PFSK-1 (cell line): ENCODE results near the gene GPC6.

ENCODE experiments used
- FOXP2 ChIP-seq: optimal IDR thresholded peaks from 2 replicates; pipeline ENCODE3; 2011; ENCODE audit warnings: borderline replicate concordance, control low read depth, inconsistent platforms; ENCODE audit not compliant: insufficient read depth; ENCODE audit errors: extremely low read length, extremely low read depth
- POLR2AphosphoS5 ChIP-seq: IDR thresholded peaks from 2 replicates; pipeline ENCODE4 v1.6.1; 2012; ENCODE audit warnings: low read depth, mild to moderate bottlenecking, control low read depth, low read length, moderate library complexity
- SIN3A ChIP-seq: IDR thresholded peaks from 2 replicates; pipeline ENCODE4 v1.6.1; 2012; ENCODE audit warnings: mild to moderate bottlenecking, low read length, moderate library complexity, borderline replicate concordance; ENCODE audit not compliant: insufficient read depth
- TAF1 ChIP-seq: IDR thresholded peaks from 2 replicates; pipeline ENCODE4 v1.6.1; 2012; ENCODE audit warnings: low read length, control low read depth, borderline replicate concordance; ENCODE audit not compliant: insufficient read depth
- TF ChIP-seq, protein P1 (sequence below), 2 experiments: IDR thresholded peaks; 2 replicates each; pipeline versions ENCODE4 v1.6.1 to v1.8.0; 2011 to 2012; ENCODE audit warnings: low read depth in 2 of 2, low read length in 2 of 2, control low read depth in 1 of 2, inconsistent platforms in 1 of 2, mild to moderate bottlenecking in 1 of 2, moderate library complexity in 1 of 2; ENCODE audit not compliant: insufficient read depth in 1 of 2

GPC6 gene

GRCh38 chr13:93407551-93407950 is 180.9 kb downstream of the GPC6 start:
- TF ChIP-seq FOXP2 (no peak), SIN3A (no peak), POLR2AphosphoS5 (no peak), TAF1 (no peak)
- TF ChIP-seq, protein P1, sequence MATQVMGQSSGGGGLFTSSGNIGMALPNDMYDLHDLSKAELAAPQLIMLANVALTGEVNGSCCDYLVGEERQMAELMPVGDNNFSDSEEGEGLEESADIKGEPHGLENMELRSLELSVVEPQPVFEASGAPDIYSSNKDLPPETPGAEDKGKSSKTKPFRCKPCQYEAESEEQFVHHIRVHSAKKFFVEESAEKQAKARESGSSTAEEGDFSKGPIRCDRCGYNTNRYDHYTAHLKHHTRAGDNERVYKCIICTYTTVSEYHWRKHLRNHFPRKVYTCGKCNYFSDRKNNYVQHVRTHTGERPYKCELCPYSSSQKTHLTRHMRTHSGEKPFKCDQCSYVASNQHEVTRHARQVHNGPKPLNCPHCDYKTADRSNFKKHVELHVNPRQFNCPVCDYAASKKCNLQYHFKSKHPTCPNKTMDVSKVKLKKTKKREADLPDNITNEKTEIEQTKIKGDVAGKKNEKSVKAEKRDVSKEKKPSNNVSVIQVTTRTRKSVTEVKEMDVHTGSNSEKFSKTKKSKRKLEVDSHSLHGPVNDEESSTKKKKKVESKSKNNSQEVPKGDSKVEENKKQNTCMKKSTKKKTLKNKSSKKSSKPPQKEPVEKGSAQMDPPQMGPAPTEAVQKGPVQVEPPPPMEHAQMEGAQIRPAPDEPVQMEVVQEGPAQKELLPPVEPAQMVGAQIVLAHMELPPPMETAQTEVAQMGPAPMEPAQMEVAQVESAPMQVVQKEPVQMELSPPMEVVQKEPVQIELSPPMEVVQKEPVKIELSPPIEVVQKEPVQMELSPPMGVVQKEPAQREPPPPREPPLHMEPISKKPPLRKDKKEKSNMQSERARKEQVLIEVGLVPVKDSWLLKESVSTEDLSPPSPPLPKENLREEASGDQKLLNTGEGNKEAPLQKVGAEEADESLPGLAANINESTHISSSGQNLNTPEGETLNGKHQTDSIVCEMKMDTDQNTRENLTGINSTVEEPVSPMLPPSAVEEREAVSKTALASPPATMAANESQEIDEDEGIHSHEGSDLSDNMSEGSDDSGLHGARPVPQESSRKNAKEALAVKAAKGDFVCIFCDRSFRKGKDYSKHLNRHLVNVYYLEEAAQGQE (IDR thresholded peaks at IDR 0.05; ENCODE audit: insufficient read depth in 1 of 2, low read depth in 2 of 2, low read length in 2 of 2) = no peak

DNA sequence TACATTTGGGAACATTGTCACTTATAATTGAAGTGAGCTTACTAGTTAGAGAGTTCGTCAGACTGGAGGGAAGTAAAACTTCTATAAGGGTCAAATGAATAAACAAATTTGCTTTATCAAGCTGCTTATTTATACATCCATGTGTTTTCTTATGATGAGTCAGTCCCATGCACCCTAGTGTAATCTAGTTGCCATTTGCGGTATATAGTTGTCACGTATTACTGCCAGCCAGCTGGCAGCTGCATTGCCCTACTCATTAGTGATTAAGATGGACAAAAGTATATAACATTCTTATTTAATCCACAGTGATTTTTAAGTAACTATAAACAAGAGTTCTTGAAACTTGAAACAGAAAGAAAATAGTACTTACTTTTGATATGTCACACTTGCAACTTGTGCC is 182.4 kb downstream of the GPC6 start:
- TF ChIP-seq, protein P1 (IDR thresholded peaks at IDR 0.05; ENCODE audit: insufficient read depth in 1 of 2, low read depth in 2 of 2, low read length in 2 of 2) = no peak
- TF ChIP-seq POLR2AphosphoS5 (no peak), FOXP2 (no peak), SIN3A (no peak), TAF1 (no peak)

DNA sequence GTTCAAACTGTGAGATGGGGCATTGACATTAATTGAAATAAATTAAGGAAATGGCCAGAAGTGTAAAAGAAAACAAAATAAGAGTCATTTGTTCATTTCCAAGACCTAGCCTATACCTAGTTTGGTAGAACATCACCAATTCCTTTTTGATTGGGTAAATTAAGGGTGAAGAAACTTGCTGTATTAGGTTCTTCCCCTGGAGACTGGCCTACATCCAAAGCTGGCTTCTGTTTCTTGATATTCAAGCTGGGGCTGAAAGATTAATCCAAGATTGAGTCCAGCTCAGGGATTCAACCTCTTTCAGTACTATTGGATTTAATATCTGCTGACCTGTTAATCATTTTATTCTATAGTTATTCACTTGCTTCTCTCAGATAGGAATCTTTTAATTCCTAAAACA is 183.2 kb downstream of the GPC6 start:
- no peak for TF ChIP-seq FOXP2
- TF ChIP-seq TAF1 = no peak
- TF ChIP-seq, protein P1 (IDR thresholded peaks at IDR 0.05; ENCODE audit: insufficient read depth in 1 of 2, low read depth in 2 of 2, low read length in 2 of 2) = no peak
- no peak for TF ChIP-seq SIN3A

DNA sequence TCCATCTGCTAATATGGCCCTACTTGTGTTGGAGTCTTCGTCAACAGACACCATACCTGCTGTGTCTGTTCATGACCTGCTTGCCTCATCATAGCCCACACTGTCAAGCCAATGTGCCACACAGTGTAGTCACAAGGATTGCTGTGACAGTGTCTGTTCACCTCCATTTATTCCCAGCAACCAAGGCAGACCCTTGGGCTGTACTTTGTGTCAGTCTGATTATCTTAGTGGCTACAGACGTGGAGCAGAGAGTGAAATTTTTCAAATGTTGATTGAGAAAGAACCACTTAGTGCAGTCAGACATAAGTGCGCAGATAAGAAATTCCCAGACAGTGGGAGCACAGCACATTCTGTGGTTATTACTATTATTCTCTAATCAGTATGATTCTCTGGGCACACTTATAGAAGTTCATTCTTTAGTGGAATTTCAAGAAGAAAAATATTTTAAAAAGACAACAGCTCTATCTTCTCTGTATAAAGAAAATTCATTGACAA is 184.6 kb downstream of the GPC6 start:
- no peak for TF ChIP-seq FOXP2
- no peak for TF ChIP-seq TAF1
- no peak for TF ChIP-seq POLR2AphosphoS5
- no peak for TF ChIP-seq SIN3A
- TF ChIP-seq, protein P1 (IDR thresholded peaks at IDR 0.05; ENCODE audit: insufficient read depth in 1 of 2, low read depth in 2 of 2, low read length in 2 of 2) = no peak

DNA sequence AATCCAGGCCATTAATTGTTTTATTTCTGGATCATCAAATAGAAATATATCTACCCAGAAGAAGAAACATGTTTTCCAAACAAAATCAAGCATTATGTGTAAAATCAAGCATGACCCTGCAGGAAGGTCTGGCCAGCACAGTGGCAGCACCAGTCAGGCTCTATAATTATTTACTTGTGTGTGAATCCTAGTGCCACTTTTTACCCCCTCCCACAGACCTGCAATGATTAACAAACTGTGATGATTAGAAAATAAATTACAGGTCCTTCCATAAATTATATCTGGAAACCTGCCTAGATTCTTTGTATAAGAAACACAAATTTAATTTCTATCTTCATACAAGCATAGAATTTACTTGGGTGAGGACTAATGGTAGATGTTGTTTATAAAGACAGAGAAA is 186.1 kb downstream of the GPC6 start:
- no peak for TF ChIP-seq POLR2AphosphoS5
- TF ChIP-seq, protein P1 (IDR thresholded peaks at IDR 0.05; ENCODE audit: insufficient read depth in 1 of 2, low read depth in 2 of 2, low read length in 2 of 2) = no peak
- no peak for TF ChIP-seq SIN3A
- TF ChIP-seq FOXP2 = no peak
- TF ChIP-seq TAF1 = no peak
